HFFc6 (cell line): ENCODE measurements around the gene WLS. TPM values are rescaled to one million over a fixed set of nuclear protein-coding genes. Genes with fewer than 3 reads are reported as not detected.
A peak's percentile ranks its signal among the peaks of the same experiment; 100 is the strongest.

Experiments used
- DNase-seq: peaks from one replicate; pipeline ENCODE4 v3.0.0-alpha.2; 2018
- H3K27ac Mint-ChIP-seq: 2 replicates; pipeline ENCODE4 v1.8.0; 2020; ENCODE audit warnings: mild to moderate bottlenecking, mixed read lengths
- H3K27me3 Mint-ChIP-seq: 2 replicates; pipeline ENCODE4 v1.8.0; 2021; ENCODE audit warnings: mild to moderate bottlenecking, moderate library complexity, mixed read lengths; ENCODE audit not compliant: insufficient read depth
- H3K36me3 Mint-ChIP-seq: 2 replicates; pipeline ENCODE4 v1.8.0; 2021; ENCODE audit warnings: low read depth, mixed read lengths
- H3K4me1 Mint-ChIP-seq: 2 replicates; pipeline ENCODE4 v1.8.0; 2020; ENCODE audit warnings: low read depth, mixed read lengths
- H3K4me3 Mint-ChIP-seq: 2 replicates; pipeline ENCODE4 v1.8.0; 2020; ENCODE audit warnings: mild to moderate bottlenecking, moderate library complexity, mixed read lengths
- H3K9me3 Mint-ChIP-seq: 2 replicates; pipeline ENCODE4 v1.8.0; 2020; ENCODE audit warnings: mild to moderate bottlenecking, mixed read lengths
- CTCF ChIP-seq: fragments of 200-600 bp; sonication (generic); IDR thresholded peaks from 2 replicates; pipeline ENCODE4 v1.5.0; 2021; ENCODE audit warnings: antibody characterized with exemption, mild to moderate bottlenecking
- microRNA-seq: library from miRNA; unstranded; fragments of <30 nt; microRNA quantifications from one replicate; pipeline ENCODE4, GENCODE V29; 2019
- total RNA-seq, 6 experiments: library from RNA; stranded (reverse); fragmentation: NEBNext Ultra II Directional; extraction: Animal tissue kit (Norgen Biotek cat#: 25700); gene quantifications; 2 replicates in 1 of 6; 3 replicates in 5 of 6; pipeline ENCODE4 v1.2.3, GENCODE V29; 2021

Gene WLS
- total RNA-seq, 6 experiments from 2014 or later = 39.4 to 52.0 (median 42.3) TPM

- Mint-ChIP-seq H3K36me3 (no peaks in the 10 kb centered on the region), H3K27me3 (peaks cover 8% of the 10 kb centered on the region), H3K27ac (no peak overlapping the region), H3K4me3 (no peak overlapping the region), H3K9me3 (no peaks in the 10 kb centered on the region; the same call in 1 of the 2 replicates), H3K4me1 (peaks cover 7% of the 10 kb centered on the region)
- no peak for TF ChIP-seq CTCF
- DNase-seq = no peak
Observed at GRCh38 chr1:68085752-68086151, 146.6 kb downstream of the WLS start.

- no peak for DNase-seq
- Mint-ChIP-seq H3K9me3 (no peaks in the 10 kb centered on the region; the same call in 1 of the 2 replicates), H3K4me3 (no peak overlapping the region), H3K27me3 (peaks cover 11% of the 10 kb centered on the region), H3K27ac (no peak overlapping the region), H3K36me3 (no peaks in the 10 kb centered on the region), H3K4me1 (peaks cover 7% of the 10 kb centered on the region)
- no peak for TF ChIP-seq CTCF
Observed at GRCh38 chr1:68083686-68084085, 148.6 kb downstream of the WLS start.

GRCh38 chr1:68081775-68082283, 150.5 kb downstream of the WLS start:
- peaks cover 14% of the 10 kb centered on the region for H3K27me3 Mint-ChIP-seq
- H3K27ac Mint-ChIP-seq = no peak overlapping the region
- DNase-seq = no peak
- no peaks in the 10 kb centered on the region; the same call in 1 of the 2 replicates for H3K9me3 Mint-ChIP-seq
- H3K36me3 Mint-ChIP-seq = no peaks in the 10 kb centered on the region
- no peak for TF ChIP-seq CTCF
- H3K4me1 Mint-ChIP-seq = peaks cover under 1% of the 10 kb centered on the region; the same call in 1 of the 2 replicates
- H3K4me3 Mint-ChIP-seq = no peak overlapping the region

- Mint-ChIP-seq H3K4me1 (no peaks in the 10 kb centered on the region), H3K36me3 (no peaks in the 10 kb centered on the region), H3K27me3 (peaks cover 14% of the 10 kb centered on the region), H3K4me3 (no peak overlapping the region), H3K9me3 (no peaks in the 10 kb centered on the region), H3K27ac (no peak overlapping the region)
- no peak for DNase-seq
- TF ChIP-seq CTCF = no peak
Observed at GRCh38 chr1:68078647-68079046, 153.7 kb downstream of the WLS start.

Small RNAs within 50 kb of the gene (microRNA-seq; reads per million reads assigned to microRNA genes)
- 7.7 reads per million, percentile 2 among the genes with 10 or more reads in this experiment for gene MIR1262

Other genes with a start within 250 kb of the WLS start
- gene DIRAS3, start 181.9 kb downstream of the WLS start, total RNA-seq = 1 to 10 TPM in 5 of 6 experiments, under 1 TPM in 1; 0.81 to 2.7 (median 1.1) TPM
- not detected for gene RPE65, start 217.4 kb upstream of the WLS start, total RNA-seq